ENCODE data around the gene COA6.

Gene COA6, protein sequence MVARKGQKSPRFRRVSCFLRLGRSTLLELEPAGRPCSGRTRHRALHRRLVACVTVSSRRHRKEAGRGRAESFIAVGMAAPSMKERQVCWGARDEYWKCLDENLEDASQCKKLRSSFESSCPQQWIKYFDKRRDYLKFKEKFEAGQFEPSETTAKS

GRCh38 chr1:234373064-234373958, at the start of gene COA6:
Gene COA6, plus strand, starts transcription at chr1:234373456. Its CDS starts 11 bp downstream, at chr1:234373467.
- TF ChIP-seq CTCF (conservative IDR thresholded peaks at IDR 0.05) = no peak
- no peak for TF ChIP-seq ZFX (IDR thresholded peaks at IDR 0.05)
- H3K27ac ChIP-seq = peak within 1 kb of the TSS; percentile 95

- no peak overlapping the region for H3K27ac ChIP-seq
- TF ChIP-seq CTCF (conservative IDR thresholded peaks at IDR 0.05) = no peak
Measured at GRCh38 chr1:234324821-234325220, 48.4 kb upstream of the COA6 start.

GRCh38 chr1:234325878-234326496, 47.3 kb upstream of the COA6 start:
- H3K27ac ChIP-seq = no peak overlapping the region
- TF ChIP-seq ZFX (IDR thresholded peaks at IDR 0.05) = no peak
- TF ChIP-seq CTCF (conservative IDR thresholded peaks at IDR 0.05) = no peak

- no peak overlapping the region for H3K27ac ChIP-seq
- TF ChIP-seq CTCF (conservative IDR thresholded peaks at IDR 0.05) (peak; percentile 96), ZFX (IDR thresholded peaks at IDR 0.05) (no peak)
Measured at GRCh38 chr1:234326497-234327366, 46.5 kb upstream of the COA6 start.

- no peak overlapping the region for H3K27ac ChIP-seq
- no peak for TF ChIP-seq ZFX (IDR thresholded peaks at IDR 0.05)
- TF ChIP-seq CTCF (conservative IDR thresholded peaks at IDR 0.05) = no peak
Measured at GRCh38 chr1:234327577-234328164, 45.6 kb upstream of the COA6 start.

GRCh38 chr1:234330843-234331215, 42.4 kb upstream of the COA6 start:
- no peak for TF ChIP-seq ZFX (IDR thresholded peaks at IDR 0.05)
- no peak for TF ChIP-seq CTCF (conservative IDR thresholded peaks at IDR 0.05)
- no peak overlapping the region for H3K27ac ChIP-seq
